Rectal smooth muscle tissue (tissue), 1 donor: ENCODE data around the gene NOTUM.

Experiments used
- H3K27ac ChIP-seq: one replicate; pipeline ENCODE4 v1.7.0; 2013; ENCODE audit warnings: low read depth, low read length, inconsistent platforms
- H3K27me3 ChIP-seq: one replicate; pipeline ENCODE4 v1.7.0; 2013; ENCODE audit warnings: low read length; ENCODE audit not compliant: control insufficient read depth, insufficient read depth
- H3K36me3 ChIP-seq: one replicate; pipeline ENCODE4 v1.7.0; 2013; ENCODE audit warnings: low read length; ENCODE audit not compliant: control insufficient read depth, insufficient read depth
- H3K4me1 ChIP-seq: one replicate; pipeline ENCODE4 v1.7.0; 2013; ENCODE audit warnings: low read length; ENCODE audit not compliant: control insufficient read depth, insufficient read depth
- H3K4me3 ChIP-seq: one replicate; pipeline ENCODE4 v1.7.0; 2013; ENCODE audit warnings: low read length
- H3K9ac ChIP-seq: one replicate; pipeline ENCODE4 v1.7.0; 2013; ENCODE audit warnings: low read length

NOTUM gene

DNA sequence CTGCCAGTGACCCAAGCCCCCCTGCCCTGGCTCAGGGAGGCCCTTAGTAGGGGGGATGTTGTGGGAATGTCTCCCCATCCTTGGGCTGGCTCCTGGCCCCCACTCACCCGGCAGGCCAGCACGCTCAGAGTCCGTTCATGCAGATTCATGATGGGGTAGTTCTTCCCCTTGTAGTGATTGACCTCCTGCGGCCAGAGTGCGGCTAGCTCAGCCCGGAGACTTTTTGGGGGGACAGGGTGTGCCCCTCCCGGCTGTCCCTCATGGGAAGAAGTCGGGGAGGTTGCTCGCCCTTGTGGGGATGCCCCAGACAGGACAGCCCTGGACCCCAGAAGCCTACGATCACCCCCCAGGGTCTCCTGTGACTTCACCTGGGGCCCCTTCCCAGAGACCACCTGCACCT, 55.0 kb downstream of the NOTUM start:
- Histone ChIP-seq H3K4me3 (no peak overlapping the region), H3K27me3 (peaks cover 3% of the 10 kb centered on the region), H3K9ac (no peak overlapping the region), H3K27ac (no peak overlapping the region), H3K4me1 (peaks cover 5% of the 10 kb centered on the region), H3K36me3 (no peaks in the 10 kb centered on the region)

GRCh38 chr17:81905424-81905875, 55.5 kb downstream of the NOTUM start:
- Histone ChIP-seq H3K27ac (no peak overlapping the region), H3K4me1 (peaks cover 1% of the 10 kb centered on the region), H3K27me3 (peaks cover 3% of the 10 kb centered on the region), H3K4me3 (no peak overlapping the region), H3K9ac (no peak overlapping the region), H3K36me3 (no peaks in the 10 kb centered on the region)

- no peak overlapping the region for H3K27ac ChIP-seq
- peaks cover 3% of the 10 kb centered on the region for H3K27me3 ChIP-seq
- no peaks in the 10 kb centered on the region for H3K36me3 ChIP-seq
- H3K4me1 ChIP-seq, result no peaks in the 10 kb centered on the region
- no peak overlapping the region for H3K9ac ChIP-seq
- H3K4me3 ChIP-seq, result no peak overlapping the region
Observed at GRCh38 chr17:81904600-81905423, 56.2 kb downstream of the NOTUM start.

GRCh38 chr17:81903896-81904599, 56.9 kb downstream of the NOTUM start:
- Histone ChIP-seq H3K4me1 (no peaks in the 10 kb centered on the region), H3K36me3 (no peaks in the 10 kb centered on the region), H3K27me3 (peaks cover 3% of the 10 kb centered on the region), H3K27ac (no peak overlapping the region), H3K9ac (no peak overlapping the region), H3K4me3 (no peak overlapping the region)

DNA sequence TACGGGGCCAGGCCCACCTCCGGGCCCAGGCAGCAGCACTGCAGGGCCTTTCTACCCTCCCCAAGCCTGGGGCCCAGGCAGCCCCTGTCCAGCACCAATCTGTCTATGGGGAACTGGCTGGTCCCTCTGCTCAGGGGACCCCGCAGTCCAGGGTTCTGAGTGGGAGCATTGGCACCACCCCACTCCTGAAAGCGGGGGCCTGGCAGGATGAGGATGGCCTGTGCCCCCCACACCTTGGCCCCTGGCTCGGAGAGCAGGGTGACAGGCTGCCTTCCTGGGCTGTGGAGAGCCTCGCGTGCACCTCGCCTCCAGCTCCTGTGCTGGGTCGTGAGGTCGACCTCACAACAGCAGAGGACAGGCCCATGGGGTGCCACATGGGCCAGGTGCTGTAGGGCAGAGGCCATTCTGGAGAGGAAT, 57.6 kb downstream of the NOTUM start:
- no peaks in the 10 kb centered on the region for H3K4me1 ChIP-seq
- no peak overlapping the region for H3K9ac ChIP-seq
- H3K27me3 ChIP-seq, result peaks cover 3% of the 10 kb centered on the region
- H3K36me3 ChIP-seq, result peaks cover 4% of the 10 kb centered on the region
- H3K4me3 ChIP-seq, result no peak overlapping the region
- H3K27ac ChIP-seq, result no peak overlapping the region

GRCh38 chr17:81902653-81903414, 58.2 kb downstream of the NOTUM start:
- H3K9ac ChIP-seq, result no peak overlapping the region
- no peaks in the 10 kb centered on the region for H3K4me1 ChIP-seq
- no peak overlapping the region for H3K4me3 ChIP-seq
- peaks cover 8% of the 10 kb centered on the region for H3K36me3 ChIP-seq
- H3K27me3 ChIP-seq, result peaks cover 3% of the 10 kb centered on the region
- H3K27ac ChIP-seq, result no peak overlapping the region
